OCI-LY1 (cell line): ENCODE results near the gene GNB3.

Source experiments
- EZH2 ChIP-seq: fragments of 200-600 bp; sonication (generic), shearing (Covaris generic); IDR thresholded peaks from 2 replicates; pipeline ENCODE4 v1.8.0; 2017; ENCODE audit warnings: borderline replicate concordance, mixed run types, mild to moderate bottlenecking, antibody characterized with exemption, low read length, moderate library complexity, mixed read lengths
- TF ChIP-seq, protein P1 (sequence below): fragments of 200-600 bp; sonication (generic), shearing (Covaris generic); IDR thresholded peaks from 2 replicates; pipeline ENCODE4 v1.5.1; 2017; ENCODE audit warnings: mild to moderate bottlenecking, antibody characterized with exemption, low read length, moderate library complexity, mixed read lengths

DNA sequence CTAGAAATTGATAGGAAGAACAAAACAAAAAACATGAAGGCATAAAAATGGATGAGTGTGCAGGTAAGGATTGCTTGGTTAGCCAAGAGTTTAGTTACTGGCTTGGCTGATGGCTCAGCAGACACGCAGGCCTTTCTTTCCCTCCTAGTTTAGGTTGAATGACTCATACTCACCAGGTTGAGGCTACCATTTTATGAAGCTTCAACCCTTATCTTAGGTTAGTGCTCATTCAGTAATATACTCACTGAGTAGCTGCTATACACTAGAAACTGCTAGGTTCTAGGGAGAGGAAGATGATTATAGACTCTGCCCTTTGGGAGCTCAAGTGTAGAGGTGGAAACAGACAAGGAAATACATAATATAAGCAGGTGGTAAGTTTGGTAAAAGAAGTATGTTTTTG lies 6.5 kb upstream of the GNB3 start:
- TF ChIP-seq EZH2: no peak
- TF ChIP-seq, protein P1, sequence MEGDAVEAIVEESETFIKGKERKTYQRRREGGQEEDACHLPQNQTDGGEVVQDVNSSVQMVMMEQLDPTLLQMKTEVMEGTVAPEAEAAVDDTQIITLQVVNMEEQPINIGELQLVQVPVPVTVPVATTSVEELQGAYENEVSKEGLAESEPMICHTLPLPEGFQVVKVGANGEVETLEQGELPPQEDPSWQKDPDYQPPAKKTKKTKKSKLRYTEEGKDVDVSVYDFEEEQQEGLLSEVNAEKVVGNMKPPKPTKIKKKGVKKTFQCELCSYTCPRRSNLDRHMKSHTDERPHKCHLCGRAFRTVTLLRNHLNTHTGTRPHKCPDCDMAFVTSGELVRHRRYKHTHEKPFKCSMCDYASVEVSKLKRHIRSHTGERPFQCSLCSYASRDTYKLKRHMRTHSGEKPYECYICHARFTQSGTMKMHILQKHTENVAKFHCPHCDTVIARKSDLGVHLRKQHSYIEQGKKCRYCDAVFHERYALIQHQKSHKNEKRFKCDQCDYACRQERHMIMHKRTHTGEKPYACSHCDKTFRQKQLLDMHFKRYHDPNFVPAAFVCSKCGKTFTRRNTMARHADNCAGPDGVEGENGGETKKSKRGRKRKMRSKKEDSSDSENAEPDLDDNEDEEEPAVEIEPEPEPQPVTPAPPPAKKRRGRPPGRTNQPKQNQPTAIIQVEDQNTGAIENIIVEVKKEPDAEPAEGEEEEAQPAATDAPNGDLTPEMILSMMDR: no peak
